HuH-7.5 (cell line): ENCODE results near the gene MVB12B.
"Not testable (repeated sequence)": the region's sequence is repeated elsewhere in the genome, so short reads cannot be mapped to it uniquely, and the experiment has no call there.

ENCODE experiments used
- DNase-seq: peaks from one replicate; pipeline ENCODE4 v3.0.0; 2011; ENCODE audit warnings: low spot score

The MVB12B gene

DNA sequence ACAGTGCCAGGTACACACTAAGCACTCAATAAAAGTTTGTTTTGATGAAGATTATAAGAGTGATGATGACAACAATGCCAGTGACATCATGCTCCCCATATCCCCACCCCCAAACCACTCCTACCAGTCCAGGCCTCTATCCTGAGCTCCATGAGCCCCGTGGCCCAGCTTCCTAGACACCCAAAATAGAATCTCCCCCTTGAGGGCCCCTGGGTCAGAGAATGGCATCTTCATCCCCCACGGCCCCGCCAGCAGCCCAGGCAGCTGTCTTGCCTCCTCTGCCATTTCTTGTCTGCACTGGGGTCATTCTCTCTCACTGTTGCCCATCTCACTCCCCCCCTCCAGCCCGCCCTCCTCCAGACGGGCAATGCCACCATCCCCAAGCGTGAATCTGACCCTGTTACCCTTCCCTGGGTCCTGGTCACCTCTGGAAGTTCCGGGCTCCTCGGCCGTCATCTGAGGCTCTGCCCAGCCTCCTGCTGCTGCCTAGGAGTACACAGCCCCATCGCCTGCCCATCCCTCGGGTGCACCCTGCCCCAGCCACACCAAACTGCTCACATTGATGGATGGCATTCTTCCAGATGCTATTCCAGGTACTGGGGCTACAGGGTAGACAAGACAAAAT lies 210.3 kb downstream of the MVB12B start:
- no peak for DNase-seq

DNA sequence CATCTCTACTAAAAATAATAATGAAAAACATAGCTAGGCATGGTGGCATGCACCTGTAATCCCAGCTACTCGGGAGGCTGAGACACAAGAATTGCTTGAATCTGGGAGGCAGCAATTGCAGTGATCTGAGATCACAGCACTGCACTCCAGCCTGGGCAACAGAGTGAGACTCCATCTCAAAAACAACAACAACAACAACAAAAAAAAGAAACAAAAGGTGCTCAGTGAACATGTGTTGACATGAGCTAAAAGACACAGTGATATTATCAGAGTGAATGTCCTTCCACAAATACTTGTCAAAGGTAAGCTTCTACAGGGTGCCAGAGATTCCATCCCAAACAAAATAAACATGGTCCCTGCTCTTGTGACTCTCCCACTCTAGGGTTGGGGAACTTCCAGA lies 211.9 kb downstream of the MVB12B start:
- no peak for DNase-seq

DNA sequence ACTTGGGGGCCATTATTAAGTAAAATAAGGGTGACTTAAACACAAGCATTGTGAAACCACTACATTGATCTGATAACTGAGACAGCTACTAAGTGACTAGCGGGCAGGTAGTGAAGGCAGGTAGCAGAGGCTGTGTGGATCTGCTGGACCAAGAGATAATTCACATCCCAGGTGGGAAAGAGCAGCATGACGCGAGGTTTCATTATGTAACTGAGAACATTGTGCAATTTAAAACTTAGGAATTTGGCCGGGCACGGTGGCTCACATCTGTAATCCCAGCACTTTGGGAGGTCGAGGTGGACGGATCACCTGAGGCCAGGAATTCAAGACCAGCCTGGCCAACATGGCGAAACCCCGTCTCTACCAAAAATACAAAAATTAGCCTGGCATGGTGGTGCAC lies 213.8 kb downstream of the MVB12B start:
- not testable (repeated sequence) for DNase-seq

DNA sequence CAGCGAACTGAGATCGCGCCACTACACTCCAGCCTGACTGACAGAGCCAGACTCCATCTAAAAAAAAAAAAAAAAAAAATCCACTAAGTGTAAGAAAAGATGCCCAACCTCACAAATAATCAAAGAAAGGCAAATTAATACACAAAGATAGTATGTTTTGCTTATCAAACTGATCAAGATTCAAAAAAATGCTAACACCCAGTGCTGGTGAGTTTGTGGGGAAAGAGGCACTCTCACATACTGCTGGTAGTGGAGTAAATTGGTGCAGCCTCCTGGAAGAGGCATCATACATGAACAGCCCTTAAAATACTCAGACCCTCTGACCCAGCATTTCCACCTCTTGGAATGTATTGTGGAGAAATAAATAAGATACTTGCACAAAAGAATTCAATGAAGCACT lies 216.9 kb downstream of the MVB12B start:
- no peak for DNase-seq

GRCh38 chr9:126545106-126545505 lies 218.5 kb downstream of the MVB12B start:
- no peak for DNase-seq

GRCh38 chr9:126546036-126546435 lies 219.4 kb downstream of the MVB12B start:
- no peak for DNase-seq

GRCh38 chr9:126548312-126548711 lies 221.7 kb downstream of the MVB12B start:
- no peak for DNase-seq

DNA sequence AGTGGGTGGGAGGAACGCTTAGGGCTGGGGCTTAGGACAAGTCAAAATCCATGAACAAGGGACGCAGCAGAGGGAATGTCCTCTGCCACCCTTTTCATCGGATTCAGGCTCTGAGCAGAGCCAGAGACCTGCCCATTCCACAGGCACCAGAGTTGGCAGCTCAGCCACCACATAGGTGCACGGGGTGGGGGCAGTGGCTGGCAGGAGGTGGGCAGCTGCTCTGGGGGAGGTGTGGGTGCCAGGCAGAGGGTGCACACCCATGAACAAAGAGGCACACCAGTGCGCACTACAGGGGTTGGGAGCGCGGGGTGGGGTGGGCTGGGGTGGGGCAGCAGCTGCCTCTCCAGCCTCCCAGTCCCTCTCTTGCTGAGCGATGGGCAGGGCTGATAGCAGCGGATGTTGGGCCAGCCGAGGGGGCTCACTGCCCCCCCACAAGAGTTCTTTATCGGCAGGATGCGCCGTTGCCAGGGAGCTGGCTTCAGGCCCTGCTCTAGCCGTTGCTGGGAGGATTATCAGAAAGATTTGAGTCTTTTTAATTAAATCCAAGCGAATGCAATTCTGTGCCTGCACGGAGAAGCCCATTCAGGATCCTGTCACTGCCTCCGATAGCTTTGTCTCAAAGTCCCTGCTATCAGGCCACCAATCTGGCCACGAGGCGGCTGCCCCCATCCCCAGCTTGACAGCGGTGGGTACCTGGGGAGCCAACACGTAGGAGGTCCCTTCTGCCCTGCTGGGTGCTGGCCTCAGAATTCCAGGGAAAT lies 222.8 kb downstream of the MVB12B start:
- DNase-seq, result no peak

DNA sequence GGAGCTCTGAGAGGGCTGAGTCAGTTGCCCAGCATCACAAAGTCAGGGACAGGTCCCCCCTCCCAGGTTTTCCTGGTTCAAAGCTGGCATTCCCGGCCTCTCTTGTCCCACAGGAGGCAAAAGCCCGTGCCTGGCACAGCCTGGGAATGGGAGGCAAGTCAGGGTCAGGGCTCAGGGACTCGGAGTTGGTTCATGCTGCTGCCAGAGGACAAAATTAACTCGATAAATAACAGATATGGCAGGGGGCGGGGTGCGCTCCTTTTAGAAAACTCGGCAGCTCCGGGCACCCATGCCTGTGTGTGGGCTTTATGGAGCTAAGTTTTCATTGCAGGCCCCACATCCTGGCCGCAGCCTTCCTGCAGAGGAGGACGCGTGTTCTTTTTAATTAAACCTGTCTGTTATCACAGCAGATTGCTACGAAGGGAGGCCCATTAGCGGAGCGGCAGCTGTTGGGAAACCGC lies 224.3 kb downstream of the MVB12B start:
- DNase-seq, result no peak

DNA sequence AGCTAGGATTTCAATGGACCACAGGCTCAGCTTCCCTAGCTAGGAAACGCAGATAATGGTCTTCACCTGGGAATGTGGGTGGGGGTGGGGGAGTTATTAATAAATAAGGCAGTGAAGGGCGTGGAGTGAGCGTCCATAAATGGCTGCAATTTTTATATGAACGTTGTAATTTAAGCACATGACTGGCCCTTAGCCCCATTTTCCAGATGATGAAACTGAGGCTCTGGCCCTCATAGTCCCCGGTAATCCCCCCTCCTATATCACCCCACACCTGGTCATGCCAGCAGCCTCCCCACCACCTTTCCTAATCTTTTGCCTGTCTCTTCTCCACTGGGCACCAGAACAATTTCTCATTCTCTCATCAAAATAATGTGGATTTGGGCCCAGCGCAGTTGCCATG lies 225.2 kb downstream of the MVB12B start:
- no peak for DNase-seq

GRCh38 chr9:126554292-126554691 lies 227.7 kb downstream of the MVB12B start:
- no peak for DNase-seq

DNA sequence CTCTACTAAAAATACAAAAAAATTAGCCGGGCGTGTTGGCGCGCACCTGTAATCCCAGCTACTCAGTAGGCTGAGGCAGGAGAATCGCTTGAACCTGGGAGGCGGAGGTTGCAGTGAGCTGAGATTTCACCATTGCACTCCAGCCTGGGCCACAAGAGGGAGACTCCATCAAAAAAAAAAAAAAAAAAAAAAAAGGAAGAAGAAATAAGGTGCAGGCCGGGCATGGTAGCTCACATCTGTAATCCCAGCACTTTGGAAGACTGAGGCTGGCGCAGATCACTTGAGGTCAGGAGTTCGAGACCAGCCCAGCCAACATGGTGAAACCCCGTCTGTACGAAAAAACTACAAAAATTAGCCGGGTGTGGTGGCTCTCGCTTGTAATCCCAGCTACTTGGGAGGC lies 228.8 kb downstream of the MVB12B start:
- DNase-seq, result not testable (repeated sequence)
